HG03520 (cell line): ENCODE data around the gene SAG.
"Not testable (repeated sequence)": the region's sequence is repeated elsewhere in the genome, so short reads cannot be mapped to it uniquely, and the experiment has no call there.

Experiments used
- ATAC-seq: cut with Tn5 transposase; IDR thresholded peaks from one replicate; pipeline ENCODE4 v1.9.1; 2021; ENCODE audit warnings: mild to moderate bottlenecking, moderate library complexity; ENCODE audit not compliant: unreplicated experiment

SAG gene

DNA sequence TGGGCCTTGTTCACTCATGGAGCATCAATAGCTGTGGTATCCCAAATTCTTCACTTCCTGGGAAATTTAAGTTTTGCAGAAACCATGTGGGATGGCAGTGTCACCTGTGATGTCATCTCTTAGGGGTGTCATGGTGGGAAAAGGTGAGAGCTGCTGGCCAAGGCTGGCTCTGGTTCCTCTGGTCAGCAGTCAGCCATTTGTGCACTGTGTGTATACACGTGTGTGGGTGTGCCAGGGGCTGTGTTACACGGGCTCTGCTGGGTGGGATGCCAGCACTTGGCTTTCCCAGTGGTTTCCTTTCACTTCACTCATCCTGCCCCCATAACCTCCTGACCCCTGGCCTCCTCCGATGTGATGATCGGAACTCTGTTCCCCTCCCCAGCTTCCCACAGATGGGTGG, 21.3 kb downstream of the SAG start:
- ATAC-seq = no peak

GRCh38 chr2:233329489-233330135, 22.0 kb downstream of the SAG start:
- ATAC-seq = no peak

- peak; percentile 88 for ATAC-seq
Measured at GRCh38 chr2:233331536-233331935, 23.9 kb downstream of the SAG start.

DNA sequence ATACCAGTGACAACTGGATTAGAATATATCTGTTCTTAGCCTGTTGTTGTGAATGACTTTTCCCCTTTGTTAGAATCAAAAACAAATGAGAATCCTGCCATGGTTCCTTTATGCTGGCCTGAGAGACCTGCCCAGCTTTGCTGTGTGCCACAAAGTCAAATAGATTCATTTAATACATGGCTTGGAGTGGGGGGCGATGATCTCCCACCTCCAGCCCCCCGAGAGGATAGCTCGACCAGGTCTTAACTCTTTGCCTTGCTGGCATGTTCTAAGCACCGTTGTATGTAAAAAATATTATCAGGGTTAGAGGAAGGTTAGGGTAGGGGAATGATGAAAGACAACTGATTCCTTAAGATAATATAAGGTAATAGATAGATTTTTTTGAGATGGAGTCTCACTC, 24.5 kb downstream of the SAG start:
- ATAC-seq = no peak

GRCh38 chr2:233334915-233335314, 27.3 kb downstream of the SAG start:
- ATAC-seq = no peak

GRCh38 chr2:233336091-233336490, 28.5 kb downstream of the SAG start:
- not testable (repeated sequence) for ATAC-seq

DNA sequence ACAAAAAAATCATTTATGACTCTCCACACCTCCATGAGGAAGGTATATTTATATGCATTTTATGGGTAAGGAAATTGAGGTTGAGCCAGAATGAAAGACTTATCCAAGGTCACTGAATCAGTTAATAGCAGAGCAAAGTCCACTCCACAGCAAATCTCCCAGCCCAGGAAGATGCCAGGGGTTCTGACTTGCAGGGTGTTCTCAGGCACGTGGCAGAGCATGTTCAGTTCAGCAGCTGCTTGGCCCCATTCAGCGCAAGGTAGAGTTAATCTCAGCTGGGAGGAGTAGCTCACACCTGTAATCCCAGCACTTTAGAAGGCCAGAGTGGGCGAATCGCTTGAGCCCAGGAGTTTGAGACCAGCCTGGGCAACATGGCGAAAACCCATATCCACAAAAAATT, 28.9 kb downstream of the SAG start:
- no peak for ATAC-seq

- no peak for ATAC-seq
Measured at GRCh38 chr2:233338046-233338445, 30.4 kb downstream of the SAG start.

DNA sequence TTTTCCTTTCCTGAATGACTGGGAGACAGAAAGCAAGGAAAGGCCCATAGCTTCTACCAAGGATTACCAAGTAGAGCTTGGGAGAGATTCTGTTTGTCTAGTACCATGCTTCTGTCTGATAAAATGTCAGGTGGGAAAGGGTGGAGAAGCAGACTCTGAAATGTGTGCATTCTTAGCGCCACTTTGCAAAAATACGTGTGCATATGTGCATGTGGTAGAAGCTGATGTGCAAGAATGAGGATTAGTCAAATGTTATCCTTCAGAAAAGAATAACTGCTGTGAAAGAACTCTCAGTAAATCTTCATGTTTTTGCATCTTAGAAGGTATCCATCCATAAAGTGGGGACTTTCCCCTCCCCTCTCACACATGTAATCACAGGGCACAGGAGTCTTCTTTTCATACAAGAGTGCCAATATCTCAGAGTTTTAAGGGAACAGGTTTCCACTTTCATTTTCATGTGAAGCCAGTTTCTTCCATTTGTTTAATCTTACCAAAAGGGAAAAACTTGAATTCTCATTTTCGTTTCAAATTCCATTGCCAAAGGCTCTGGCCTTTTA, 31.3 kb downstream of the SAG start:
- no peak for ATAC-seq

DNA sequence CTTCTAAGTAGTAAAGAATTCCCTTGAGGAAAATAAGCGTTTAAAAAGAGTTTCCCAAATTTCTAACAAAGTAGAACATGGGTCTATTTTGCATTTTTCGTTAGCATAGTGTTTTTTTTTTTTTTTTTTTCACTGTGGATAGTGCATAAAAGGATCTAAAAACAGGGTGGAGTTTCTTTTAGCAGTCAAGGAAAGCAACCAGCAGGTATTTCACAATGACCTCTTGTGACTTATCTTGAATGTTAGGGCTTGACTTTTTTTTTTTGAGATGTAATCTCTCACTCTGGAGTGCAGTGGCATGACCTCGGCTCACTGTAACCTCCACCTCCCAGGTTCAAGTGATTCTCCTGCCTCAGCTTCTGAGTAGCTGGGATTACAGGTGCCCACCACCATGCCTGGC, 31.8 kb downstream of the SAG start:
- ATAC-seq = no peak

DNA sequence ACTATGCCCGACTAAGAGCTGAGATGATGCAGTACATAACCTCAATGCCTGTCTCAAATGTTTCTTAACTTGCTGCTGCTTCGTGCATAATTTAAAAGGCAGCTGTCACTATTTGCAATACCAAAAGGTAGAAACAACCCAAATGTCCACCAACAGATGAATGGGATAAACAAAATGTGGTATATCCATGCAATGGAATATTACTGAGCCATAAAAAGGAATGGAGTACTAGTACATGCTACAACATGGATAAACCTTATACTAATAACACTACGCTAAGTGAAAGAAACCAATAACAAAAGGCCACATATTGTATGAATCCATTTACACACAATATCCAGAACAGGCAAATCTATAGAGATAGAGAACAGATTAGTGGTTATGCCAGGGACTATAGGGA, 33.7 kb downstream of the SAG start:
- ATAC-seq = no peak

DNA sequence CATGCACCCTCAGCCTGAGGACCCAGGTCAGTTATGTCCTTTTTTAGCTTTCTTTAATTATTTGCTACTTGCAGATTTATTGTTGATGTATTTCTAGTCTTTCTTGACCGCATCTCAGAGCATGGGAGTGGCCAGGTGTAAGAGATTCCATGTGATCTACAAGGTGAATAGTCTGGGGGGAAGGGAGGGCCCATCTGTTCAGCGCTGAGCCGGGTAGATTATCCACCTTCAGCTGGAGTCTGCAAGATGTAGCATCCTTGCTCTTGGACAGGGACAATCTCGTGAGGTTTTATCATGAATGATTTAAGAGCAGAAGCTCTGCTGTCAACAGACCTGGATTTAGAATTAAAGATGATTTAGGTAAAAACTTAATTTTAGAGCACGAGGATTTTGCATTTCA, 34.7 kb downstream of the SAG start:
- no peak for ATAC-seq

GRCh38 chr2:233343171-233343705, 35.6 kb downstream of the SAG start:
- no peak for ATAC-seq

- ATAC-seq = no peak
Measured at GRCh38 chr2:233346376-233346775, 38.8 kb downstream of the SAG start.

DNA sequence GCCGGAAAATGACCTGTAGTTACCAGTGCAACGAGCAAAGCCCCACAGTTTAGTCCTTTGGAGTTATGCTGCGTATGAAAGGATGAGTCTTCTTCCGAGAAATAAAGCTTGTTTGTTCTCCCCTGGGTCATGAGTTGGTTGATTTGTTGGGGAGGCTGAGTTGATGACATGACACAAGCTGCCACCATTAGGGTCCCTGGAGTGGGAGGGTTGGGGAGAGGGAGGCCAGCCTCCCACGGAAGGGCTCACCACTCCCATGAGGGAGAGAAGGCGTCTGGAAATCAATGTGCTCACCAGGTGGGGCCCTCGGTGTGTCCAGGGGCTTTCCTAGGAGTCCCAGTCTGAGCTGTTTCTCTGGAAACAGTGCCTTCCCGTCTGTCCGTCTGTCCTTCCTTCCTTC, 39.3 kb downstream of the SAG start:
- ATAC-seq = no peak

DNA sequence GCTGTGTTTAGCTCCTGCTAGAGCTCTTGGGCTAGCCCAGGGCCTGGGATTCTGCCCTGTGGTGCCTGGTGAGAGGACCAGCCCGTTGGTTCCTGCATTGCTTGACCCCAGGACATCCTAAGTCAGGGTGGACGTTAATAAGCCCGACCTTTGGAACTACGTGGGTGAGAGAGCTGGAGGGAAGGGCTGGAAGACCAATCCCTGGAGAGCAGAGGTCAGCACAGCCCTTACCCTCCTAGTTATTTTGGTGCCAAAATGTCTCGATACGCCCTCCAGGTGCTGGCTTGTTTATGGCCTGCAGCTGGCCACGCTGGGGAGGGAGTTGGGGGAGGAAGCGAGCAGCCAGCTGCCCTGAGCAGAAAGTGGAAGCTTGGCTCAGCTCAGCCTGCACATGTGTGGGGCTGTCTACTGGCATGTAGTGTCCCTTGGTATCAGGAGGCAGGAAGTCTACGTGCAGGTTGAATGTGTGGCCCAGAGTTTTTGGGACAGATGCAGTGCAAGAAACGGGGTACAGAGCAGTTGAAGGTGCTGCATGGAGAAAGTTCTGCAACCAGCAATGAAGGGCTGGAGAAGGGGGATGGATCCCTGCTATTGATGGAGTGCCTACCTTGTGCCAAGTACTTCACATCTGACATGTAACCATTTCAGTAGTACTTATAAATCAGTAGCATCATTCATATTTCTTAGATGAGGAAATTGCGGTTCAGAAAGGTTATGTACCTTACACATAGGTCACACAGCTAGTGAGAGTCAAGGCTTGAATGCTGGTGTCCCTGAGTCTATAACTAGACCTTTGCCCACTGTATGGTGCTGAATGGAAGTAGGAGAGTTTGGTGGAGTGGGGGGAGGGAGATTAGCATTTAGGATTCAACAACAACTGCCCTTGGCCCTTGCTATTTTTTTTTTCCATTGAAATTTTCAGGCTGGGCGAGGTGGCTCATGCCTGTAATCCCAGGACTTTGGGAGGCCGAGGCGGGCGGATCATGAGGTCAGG, 41.7 kb downstream of the SAG start:
- no peak for ATAC-seq

DNA sequence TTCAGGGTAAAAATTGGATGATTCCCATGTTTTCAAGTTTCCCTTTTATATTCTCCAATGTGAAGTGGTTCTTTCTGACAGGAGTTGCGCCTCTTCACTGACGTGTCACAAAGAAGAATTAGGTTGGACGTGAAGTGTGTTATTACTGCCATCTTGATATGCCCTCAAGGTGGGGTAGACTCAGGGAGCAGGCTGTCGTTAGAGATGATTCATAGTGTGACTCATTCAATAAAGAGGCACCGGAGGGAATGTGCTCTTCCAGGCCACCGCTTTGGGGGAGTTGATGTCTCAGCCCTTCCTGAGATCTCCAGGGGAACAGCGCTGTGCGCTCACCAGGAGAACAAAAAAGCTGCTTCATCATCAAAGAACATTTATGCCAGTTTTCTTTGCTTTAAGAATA, 43.1 kb downstream of the SAG start:
- no peak for ATAC-seq

DNA sequence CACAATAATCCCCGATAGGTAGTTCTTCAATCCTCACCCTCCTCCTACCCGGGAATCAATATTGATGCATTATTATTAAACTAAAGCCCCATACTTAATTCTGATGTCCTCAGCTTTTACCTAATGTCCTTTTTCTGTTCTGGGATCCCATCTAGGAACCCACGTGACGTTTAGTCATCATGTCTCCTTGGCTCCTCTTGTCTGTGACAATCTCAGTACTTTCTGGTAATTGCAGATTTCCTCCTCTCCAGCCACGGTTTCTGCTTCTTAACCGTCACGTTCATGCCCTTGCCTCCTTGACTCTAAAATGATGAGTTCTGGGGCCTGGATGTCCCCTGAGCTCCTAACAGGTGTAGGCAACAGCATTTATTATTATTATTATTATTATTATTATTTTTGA, 43.8 kb downstream of the SAG start:
- ATAC-seq = no peak

DNA sequence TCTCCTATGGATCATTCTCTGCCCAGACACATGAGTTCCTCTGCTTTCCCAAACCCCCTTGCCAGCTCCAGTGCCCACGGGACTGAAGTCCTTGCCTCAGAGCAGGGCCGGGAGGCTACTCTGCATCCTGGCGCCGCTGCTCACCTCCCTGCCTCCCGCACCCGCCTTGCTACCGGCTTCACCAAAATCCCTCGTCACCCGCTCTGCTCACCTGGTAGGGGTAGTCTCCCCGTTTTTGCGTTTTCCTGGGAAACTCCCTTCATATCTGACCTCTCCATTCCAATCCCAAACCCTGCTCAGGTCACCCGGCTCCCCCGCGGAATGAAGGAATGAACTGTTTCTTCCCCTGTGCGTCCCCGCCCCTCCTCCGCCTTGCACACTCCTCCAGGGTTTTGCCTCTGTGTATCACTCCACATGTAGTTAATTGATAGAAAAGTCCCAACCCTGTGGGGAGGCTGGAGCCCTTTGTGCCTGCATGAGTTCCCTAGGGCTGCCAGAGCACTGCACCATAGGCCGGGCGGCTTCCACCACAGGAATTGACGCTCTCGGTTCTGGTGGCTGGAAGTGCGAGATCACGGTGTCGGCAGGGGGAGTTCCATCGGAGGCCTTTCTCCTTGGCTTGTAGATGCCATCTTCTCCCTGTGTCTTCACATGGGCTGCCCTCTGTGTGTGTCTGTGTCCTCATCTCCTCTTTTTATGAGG, 44.7 kb downstream of the SAG start:
- no peak for ATAC-seq

DNA sequence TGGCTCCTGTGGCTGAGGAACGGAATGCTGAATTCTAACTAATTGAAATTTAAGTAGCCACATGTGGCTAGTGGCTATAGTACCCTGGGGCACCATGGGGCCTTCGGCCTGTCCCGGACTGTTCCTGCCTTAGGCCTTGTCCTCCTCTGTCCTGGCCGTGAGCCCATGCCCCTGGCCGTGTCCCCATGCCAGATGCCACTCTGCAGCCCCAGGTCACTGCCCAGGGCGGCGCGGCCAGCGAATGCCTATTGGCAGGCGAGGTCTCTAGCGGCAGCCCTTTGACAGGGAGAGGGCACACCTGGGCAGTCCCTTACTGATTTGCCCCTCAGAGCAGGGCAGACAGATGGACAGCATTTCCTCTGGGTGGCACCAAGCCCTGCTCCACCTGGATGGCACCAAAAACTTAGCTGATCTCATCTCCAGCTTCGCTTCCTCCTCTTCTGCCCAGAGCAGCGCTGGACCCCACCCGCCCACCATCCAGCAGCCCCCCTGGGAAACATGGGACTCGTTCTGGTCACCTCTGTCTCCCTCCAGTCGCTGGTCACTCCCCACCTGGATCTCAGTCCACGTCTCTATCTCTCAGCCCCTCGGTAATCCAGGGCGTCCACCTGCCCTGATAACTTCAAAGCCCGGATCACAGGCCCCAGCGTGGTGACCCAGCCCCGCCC, 45.6 kb downstream of the SAG start:
- no peak for ATAC-seq
